Inflammatory macrophage treated with lipopolysaccharide for 1 hour (primary cell): ENCODE results near the gene IFITM5.
A peak's percentile ranks its signal among the peaks of the same experiment; 100 is the strongest.
"Not testable (repeated sequence)": the region's sequence is repeated elsewhere in the genome, so short reads cannot be mapped to it uniquely, and the experiment has no call there.

ENCODE experiments used
- DNase-seq, 2 donors: peaks; one replicate each; pipeline ENCODE4 v3.0.0-alpha.2; 2020 to 2022

Gene IFITM5

DNA sequence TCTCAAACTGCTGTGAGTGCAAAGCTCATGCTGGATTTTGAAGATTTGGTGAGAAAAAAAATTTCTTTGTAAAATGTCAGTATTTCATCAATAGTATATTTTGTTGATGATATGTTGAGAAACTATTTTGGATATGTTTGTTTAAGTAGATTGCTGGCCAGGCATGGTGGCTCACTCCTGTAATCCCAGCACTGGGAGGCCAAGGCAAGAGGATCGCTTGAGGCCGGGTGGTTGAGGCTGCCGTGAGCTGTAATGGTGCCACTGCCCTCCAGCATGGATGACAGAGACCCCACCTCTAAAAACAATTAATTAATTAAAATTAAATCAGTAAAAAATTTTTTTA is 28.2 kb upstream of the IFITM5 start:
- no peak for DNase-seq

GRCh38 chr11:326842-327580 is 27.7 kb upstream of the IFITM5 start:
- peak; percentile 36 to 61 for DNase-seq

DNA sequence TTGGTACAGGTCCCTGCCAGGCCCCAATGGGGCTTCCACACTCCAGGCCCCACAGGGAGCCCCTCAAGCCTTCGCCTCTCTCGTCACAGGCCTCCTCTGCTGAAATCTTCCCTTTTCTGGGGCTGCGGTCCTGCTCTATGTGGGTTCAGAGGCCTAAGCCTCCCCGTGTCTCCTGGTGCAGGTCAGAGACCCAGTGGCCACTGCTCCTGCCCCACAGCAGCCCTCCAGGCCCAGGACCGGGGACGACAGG is 27.2 kb upstream of the IFITM5 start:
- DNase-seq = no peak

DNA sequence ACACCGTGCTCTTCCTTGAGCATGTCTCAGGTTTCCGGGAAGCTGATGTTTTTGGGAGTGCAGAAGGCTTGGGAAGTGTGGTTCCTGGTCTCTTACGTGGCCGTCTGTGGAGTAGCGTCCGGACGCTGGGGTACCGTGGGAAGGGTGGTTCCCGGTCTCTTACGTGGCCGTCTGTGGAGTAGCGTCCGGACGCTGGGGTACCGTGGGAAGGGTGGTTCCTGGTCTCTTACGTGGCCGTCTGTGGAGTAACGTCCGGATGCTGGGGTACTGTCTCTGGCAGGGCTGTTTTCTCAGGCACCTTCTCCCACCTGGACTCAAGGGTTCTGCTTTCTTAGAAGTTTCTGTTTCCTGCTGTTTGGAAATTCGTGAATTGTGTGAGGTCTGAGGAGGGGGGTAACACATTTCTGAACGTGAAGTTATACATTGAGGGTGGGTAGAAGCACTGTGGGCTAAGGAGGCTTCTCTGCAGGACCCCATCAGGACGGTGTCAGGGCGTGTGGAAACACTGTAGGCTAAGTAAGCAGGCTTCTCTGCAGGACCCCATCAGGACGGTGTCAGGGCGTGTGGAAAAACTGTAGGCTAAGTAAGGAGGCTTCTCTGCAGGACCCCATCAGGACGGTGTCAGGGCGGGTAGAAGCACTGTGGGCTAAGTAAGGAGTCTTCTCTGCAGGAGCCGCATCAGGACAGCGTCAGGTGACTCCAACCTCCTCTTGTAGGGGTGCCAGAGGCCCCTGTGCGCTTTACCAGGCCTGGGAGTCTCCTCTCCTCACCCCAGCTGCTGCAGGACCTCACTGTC is 26.7 kb upstream of the IFITM5 start:
- no peak for DNase-seq

- not testable (repeated sequence) for DNase-seq
Measured at GRCh38 chr11:324593-325517, 25.5 kb upstream of the IFITM5 start.

GRCh38 chr11:324156-324555 is 24.8 kb upstream of the IFITM5 start:
- DNase-seq = no peak

DNA sequence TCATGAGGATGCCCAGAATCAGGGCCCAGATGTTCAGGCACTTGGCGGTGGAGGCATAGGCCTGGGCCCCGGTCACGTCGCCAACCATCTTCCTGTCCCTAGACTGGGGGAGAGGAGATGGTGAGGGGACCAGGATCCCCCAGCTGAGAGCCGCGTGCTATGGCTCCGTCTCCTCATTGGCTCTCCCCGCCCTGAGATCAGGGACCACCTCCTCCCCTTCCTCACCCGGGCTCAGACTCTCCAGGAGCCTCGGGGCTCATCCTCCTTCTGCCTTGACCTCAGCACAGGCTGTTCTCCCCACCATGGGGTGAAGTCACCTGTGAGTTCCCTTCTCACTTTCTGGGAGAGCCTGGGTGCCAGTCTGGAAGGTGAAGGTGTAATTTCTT is 20.6 kb upstream of the IFITM5 start:
- not testable (repeated sequence) for DNase-seq

- not testable (repeated sequence) for DNase-seq
Measured at GRCh38 chr11:319121-319887, 20.0 kb upstream of the IFITM5 start.

DNA sequence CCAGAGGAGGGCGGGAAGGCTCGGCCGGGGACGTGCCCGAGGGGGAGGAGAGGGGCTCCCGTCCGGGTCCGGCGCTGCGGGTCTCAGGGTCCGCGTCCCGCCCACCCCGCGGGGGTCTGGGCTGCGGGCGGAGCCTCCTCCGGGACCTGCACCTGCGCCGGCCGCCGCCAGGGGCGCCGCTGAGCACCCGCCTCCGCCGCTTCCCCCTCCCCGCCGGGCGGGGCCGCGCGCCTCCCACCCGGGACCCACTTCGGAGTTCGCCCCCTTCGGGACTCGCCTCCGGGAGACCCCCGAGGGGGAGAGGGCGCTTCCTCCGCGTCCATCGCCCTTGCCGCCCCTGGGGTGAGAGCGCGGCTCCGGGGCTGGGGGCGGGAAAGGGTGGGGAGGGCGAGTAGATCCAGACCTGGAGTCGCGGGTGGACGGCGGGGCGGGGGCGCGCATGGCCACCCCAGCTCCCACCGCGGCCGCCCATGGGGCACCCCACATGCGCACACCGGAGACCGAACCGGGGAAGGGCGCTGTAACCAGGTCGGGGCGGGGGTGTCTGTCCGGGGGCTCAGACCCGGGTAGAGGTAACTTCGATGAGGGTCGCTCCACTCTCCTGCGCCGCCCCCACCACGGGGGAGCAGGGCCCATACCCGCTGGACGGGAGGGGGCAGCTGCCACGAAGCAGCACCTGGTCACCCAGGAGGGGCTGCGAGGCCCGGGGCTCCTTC is 19.2 kb upstream of the IFITM5 start:
- not testable (repeated sequence) for DNase-seq

- not testable (repeated sequence) for DNase-seq
Measured at GRCh38 chr11:317668-318404, 18.5 kb upstream of the IFITM5 start.

DNA sequence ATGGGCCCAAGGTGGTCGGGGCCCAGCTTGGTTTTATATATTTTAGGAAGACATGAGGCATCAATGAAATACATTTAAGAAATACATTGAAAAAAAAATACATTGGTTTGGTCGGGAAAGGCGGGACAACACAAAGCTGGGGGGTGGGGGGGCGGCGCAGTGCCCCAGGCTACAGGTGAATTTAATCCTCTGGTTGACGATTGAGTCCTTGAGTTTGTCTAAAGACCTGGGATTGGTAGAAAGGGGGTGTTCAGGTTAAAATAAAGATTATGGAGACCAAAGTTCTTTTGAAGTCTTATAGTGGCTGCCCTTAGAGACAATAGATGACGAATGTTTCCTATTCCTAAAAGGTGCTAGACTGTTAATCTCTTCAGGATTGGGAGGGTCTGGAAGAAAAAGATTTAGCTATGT is 17.6 kb upstream of the IFITM5 start:
- no peak for DNase-seq

GRCh38 chr11:316031-316701 is 16.8 kb upstream of the IFITM5 start:
- no peak for DNase-seq

DNA sequence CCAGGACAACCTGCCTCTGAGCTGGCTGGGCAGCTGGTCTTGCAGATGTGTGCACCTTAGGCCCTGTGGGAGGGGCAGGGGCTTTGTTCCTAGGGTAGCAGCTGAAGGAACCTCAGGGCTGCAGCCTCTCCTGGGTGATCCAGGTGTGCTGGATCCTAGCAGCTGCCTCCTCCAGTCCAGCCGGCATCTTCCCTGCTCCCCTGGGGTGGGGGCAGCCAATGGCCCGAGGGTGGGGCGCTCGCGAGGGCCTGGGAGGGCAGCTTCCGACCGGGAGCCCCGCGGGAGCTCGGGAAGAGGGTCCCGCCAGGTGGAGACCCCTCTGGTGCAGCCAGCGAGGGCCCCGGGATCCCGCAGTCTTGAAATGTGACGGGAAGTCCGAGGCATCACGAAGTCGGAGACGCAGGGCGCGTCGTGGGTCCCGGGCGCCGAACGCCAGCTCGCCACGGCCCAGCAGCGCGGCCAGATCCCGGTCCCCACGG is 16.2 kb upstream of the IFITM5 start:
- DNase-seq = no peak

- DNase-seq = no peak
Measured at GRCh38 chr11:315051-315481, 15.7 kb upstream of the IFITM5 start.

- not testable (repeated sequence) for DNase-seq
Measured at GRCh38 chr11:314554-314875, 15.2 kb upstream of the IFITM5 start.

- DNase-seq = no peak
Measured at GRCh38 chr11:313787-314553, 14.6 kb upstream of the IFITM5 start, which contains the start of gene IFITM1. TSS of gene IFITM1 (plus strand) at chr11:314040. CDS start at chr11:314171, 131 bp downstream.

GRCh38 chr11:313304-313786 is 14.0 kb upstream of the IFITM5 start:
- no peak for DNase-seq

GRCh38 chr11:312092-312816 is 12.9 kb upstream of the IFITM5 start:
- DNase-seq = no peak
